Testis (tissue), 2 donors: ENCODE results near the gene TMEM213.
"Not testable (repeated sequence)": the region's sequence is repeated elsewhere in the genome, so short reads cannot be mapped to it uniquely, and the experiment has no call there.

Experiments
- CTCF ChIP-seq, 3 experiments: fragments of 450-650 bp in 2 of 3; fragments of 200-600 bp in 1 of 3; sonication (generic) in 1 of 3; IDR thresholded peaks; one replicate each; pipeline ENCODE4 v1.5.1; 2016 to 2019; ENCODE audit warnings: antibody characterized with exemption in 3 of 3, mild to moderate bottlenecking in 2 of 3, moderate library complexity in 1 of 3
- POLR2A ChIP-seq: fragments of 450-650 bp; IDR thresholded peaks from one replicate; pipeline ENCODE4 v1.6.1; 2017; ENCODE audit warnings: antibody characterized with exemption, mild to moderate bottlenecking, moderate library complexity

DNA sequence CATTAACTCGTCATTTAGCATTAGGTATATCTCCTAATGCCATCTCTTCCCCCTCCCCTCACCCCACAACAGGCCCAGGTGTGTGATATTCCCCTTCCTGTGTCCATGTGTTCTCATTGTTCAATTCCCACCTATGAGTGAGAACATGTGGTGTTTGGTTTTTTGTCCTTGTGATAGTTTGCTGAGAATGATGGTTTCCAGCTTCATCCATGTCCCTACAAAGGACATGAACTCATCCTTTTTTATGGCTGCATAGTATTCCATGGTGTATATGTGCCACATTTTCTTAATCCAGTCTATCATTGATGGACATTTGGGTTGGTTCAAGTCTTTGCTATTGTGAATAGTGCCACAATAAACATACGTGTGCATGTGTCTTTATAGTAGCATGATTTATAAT lies 13.5 kb downstream of the TMEM213 start:
- not testable (repeated sequence) for TF ChIP-seq CTCF (IDR thresholded peaks at IDR 0.05); POLR2A
